Measurements from ENCODE around the gene GSTM3.

GRCh38 chr1:109782927-109783326 is 42.1 kb upstream of the GSTM3 start:
- TF ChIP-seq CTCF (IDR thresholded peaks at IDR 0.05), result no peak
- TF ChIP-seq EP300 (IDR thresholded peaks at IDR 0.05), result no peak

Data from upper lobe of left lung (tissue), 4 donors.